GM12891 (cell line): ENCODE results near the gene SHISA6.

Experiments used
- PAX5 ChIP-seq: IDR thresholded peaks from 2 replicates; pipeline ENCODE4 v1.6.1; 2011; ENCODE audit warnings: low read length, moderate library complexity, mild to moderate bottlenecking; ENCODE audit not compliant: insufficient read depth, severe bottlenecking
- POLR2A ChIP-seq: IDR thresholded peaks from 2 replicates; pipeline ENCODE4 v1.6.1; 2011; ENCODE audit warnings: low read depth, low read length, control low read depth
- POLR2AphosphoS5 ChIP-seq: IDR thresholded peaks from 2 replicates; pipeline ENCODE4 v1.6.1; 2011; ENCODE audit warnings: low read depth, low read length, control low read depth
- SPI1 ChIP-seq: IDR thresholded peaks from 2 replicates; pipeline ENCODE4 v1.6.1; 2011; ENCODE audit warnings: low read depth, low read length, control low read depth
- TAF1 ChIP-seq: IDR thresholded peaks from 2 replicates; pipeline ENCODE4 v1.6.1; 2011; ENCODE audit warnings: low read depth, low read length, control low read depth

GRCh38 chr17:11612956-11613355, 371.9 kb downstream of the SHISA6 start:
- TF ChIP-seq TAF1 (no peak), POLR2AphosphoS5 (no peak), POLR2A (no peak), SPI1 (no peak), PAX5 (no peak)
